ENCODE measurements around the gene CCDC85A.

Gene CCDC85A

GRCh38 chr2:56314371-56314770 lies 130.6 kb downstream of the CCDC85A start:
- no peak for DNase-seq

GRCh38 chr2:56314796-56315195 lies 131.0 kb downstream of the CCDC85A start:
- DNase-seq = no peak

- no peak for DNase-seq
These were observed 131.6 kb downstream of the CCDC85A start for GRCh38 chr2:56315376-56315775.

GRCh38 chr2:56316011-56316410 lies 132.2 kb downstream of the CCDC85A start:
- DNase-seq = no peak

- no peak for DNase-seq
These were observed 134.4 kb downstream of the CCDC85A start for GRCh38 chr2:56318147-56318546.

GRCh38 chr2:56325661-56326345 lies 142.0 kb downstream of the CCDC85A start:
- no peak for DNase-seq

GRCh38 chr2:56326346-56326741 lies 142.6 kb downstream of the CCDC85A start:
- no peak for DNase-seq

- DNase-seq = no peak
These were observed 148.0 kb downstream of the CCDC85A start for GRCh38 chr2:56331810-56332209.

- DNase-seq = no peak
These were observed 150.2 kb downstream of the CCDC85A start for GRCh38 chr2:56333812-56334485.

- no peak for DNase-seq
These were observed 150.8 kb downstream of the CCDC85A start for GRCh38 chr2:56334622-56335021.

GRCh38 chr2:56335101-56335500 lies 151.3 kb downstream of the CCDC85A start:
- DNase-seq = no peak

- no peak for DNase-seq
These were observed 153.6 kb downstream of the CCDC85A start for GRCh38 chr2:56337342-56337741.

- no peak for DNase-seq
These were observed 154.4 kb downstream of the CCDC85A start for GRCh38 chr2:56338232-56338631.

GRCh38 chr2:56344771-56345170 lies 161.0 kb downstream of the CCDC85A start:
- DNase-seq = no peak

GRCh38 chr2:56347881-56348280 lies 164.1 kb downstream of the CCDC85A start:
- DNase-seq = no peak

- DNase-seq = no peak
These were observed 164.8 kb downstream of the CCDC85A start for GRCh38 chr2:56348392-56349210.

GRCh38 chr2:56357655-56358295 lies 174.0 kb downstream of the CCDC85A start:
- no peak for DNase-seq

- no peak for DNase-seq
These were observed 178.1 kb downstream of the CCDC85A start for GRCh38 chr2:56361844-56362243.

- DNase-seq = no peak
These were observed 181.1 kb downstream of the CCDC85A start for GRCh38 chr2:56364902-56365301.

- DNase-seq = no peak
These were observed 185.5 kb downstream of the CCDC85A start for GRCh38 chr2:56369316-56369715.

GRCh38 chr2:56372071-56372656 lies 188.4 kb downstream of the CCDC85A start:
- no peak for DNase-seq

GRCh38 chr2:56375251-56375650 lies 191.5 kb downstream of the CCDC85A start:
- no peak for DNase-seq
